Gastroesophageal sphincter (tissue), 3 donors: Measurements from ENCODE around the gene SPOCK3.

Experiments used
- CTCF ChIP-seq, 4 experiments: fragments of 200-600 bp in 2 of 4; fragments of 450-650 bp in 2 of 4; sonication (generic) in 1 of 4; IDR thresholded peaks; one replicate each; pipeline ENCODE4 v1.5.1; 2017 to 2019; ENCODE audit warnings: antibody characterized with exemption in 4 of 4, mild to moderate bottlenecking in 2 of 4, moderate library complexity in 2 of 4
- POLR2A ChIP-seq, 2 donors: fragments of 450-650 bp; IDR thresholded peaks; one replicate each; pipeline ENCODE4 v1.6.1; 2017; ENCODE audit warnings: antibody characterized with exemption in 2 of 2, mild to moderate bottlenecking in 2 of 2, moderate library complexity in 1 of 2
- POLR2AphosphoS5 ChIP-seq: sonication (generic); formaldehyde crosslinking; IDR thresholded peaks from one replicate; pipeline ENCODE4 v1.6.1; 2017; ENCODE audit warnings: antibody characterized with exemption

- TF ChIP-seq CTCF (IDR thresholded peaks at IDR 0.05) (no peak), POLR2A (IDR thresholded peaks at IDR 0.05) (no peak), POLR2AphosphoS5 (no peak)
Measured at GRCh38 chr4:166823848-166824247, 410.4 kb downstream of the SPOCK3 start.
